NCI-H82 (cell line): ENCODE measurements around the gene ZNF592.

ENCODE experiments used
- DNase-seq: peaks from one replicate; lab custom pipeline; 2025; lab: John Stamatoyannopoulos, UW

ZNF592 gene

GRCh38 chr15:84811828-84812227 lies 63.4 kb downstream of the ZNF592 start:
- DNase-seq = no peak

- DNase-seq = no peak
Observed at GRCh38 chr15:84812842-84813241, 64.5 kb downstream of the ZNF592 start.

DNA sequence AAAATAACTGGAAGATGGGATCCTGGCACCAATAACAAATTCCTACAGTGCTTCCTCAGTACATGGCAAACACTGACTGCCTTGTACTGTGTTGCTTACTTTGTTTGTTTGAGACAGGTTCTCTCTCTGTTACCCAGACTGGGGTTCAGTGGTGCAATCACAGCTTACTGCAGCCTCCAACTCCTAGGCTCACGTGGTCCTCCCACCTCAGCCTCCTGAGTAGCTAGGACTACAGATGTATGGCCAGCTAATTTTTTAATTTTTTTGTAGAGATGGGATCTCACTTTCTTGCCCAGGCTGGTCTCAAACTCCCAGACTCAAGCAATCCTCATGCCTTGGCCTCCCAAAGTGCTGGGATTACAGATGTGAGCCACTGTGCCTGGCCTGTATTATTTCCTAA lies 65.0 kb downstream of the ZNF592 start:
- DNase-seq = no peak

GRCh38 chr15:84813931-84814330 lies 65.5 kb downstream of the ZNF592 start:
- DNase-seq = no peak

DNA sequence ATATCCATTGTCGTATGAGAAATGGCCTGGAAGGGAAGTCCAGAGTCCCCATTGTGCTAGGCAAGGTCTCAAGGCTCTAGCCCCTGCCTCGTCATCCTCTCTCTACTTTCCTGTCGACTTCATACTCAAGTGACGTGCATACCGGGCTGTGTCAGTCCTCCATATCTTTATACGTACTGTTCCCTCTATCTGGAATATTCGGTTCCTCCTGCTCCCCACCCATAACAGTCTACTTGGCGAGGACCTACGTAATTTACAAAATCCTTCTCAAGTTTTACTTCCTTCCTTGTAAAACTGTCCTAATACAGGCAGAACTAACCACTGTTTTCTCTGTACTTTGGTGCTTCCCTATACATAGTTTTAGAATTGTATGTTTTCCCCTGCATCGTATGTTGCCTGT lies 66.5 kb downstream of the ZNF592 start:
- no peak for DNase-seq

DNA sequence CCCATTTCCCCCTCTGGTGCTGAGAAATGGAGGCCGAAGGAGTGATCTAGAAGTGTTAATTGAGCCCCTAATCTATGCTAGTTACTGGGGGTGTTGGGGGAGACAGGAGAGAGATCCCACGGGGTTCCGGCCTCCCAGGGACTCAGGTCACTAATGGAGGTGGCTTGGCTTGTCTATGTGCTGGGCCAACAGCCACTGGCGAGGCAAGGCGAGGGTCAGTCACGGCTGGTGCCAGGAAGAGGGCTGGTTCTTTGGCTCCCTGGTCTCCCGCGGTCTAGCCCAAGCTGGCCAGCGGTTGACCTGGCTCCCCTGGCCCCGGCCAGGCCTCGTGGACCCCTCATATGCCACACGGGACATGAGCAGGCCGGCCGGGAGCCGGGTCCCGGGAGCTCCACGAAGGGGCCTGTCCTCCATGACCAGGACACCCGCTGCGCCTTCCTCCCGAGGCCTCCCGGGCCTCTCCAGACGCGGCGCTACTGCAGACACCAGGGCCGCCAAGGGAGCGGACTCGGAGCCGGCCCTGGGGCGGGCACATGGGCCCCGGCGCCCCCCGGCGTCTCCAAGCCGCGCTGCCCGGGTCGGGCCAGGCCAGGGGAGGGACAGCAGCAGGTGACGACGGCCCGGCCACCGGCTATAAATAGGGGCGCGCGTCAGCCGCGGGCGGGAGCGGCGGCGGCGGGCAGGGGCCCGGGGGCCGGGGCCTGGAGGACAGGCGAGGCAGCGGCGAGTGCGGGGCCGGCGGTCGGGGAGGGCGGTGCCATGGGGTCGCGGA lies 68.5 kb downstream of the ZNF592 start, which contains the start of gene ALPK3:
ALPK3 (plus strand) TSS at position 663 of the 772 bp plus-strand sequence; CDS start at position 760, 97 bp downstream.
- no peak for DNase-seq

- DNase-seq = no peak
Observed at GRCh38 chr15:84817466-84818081, 69.2 kb downstream of the ZNF592 start.

DNA sequence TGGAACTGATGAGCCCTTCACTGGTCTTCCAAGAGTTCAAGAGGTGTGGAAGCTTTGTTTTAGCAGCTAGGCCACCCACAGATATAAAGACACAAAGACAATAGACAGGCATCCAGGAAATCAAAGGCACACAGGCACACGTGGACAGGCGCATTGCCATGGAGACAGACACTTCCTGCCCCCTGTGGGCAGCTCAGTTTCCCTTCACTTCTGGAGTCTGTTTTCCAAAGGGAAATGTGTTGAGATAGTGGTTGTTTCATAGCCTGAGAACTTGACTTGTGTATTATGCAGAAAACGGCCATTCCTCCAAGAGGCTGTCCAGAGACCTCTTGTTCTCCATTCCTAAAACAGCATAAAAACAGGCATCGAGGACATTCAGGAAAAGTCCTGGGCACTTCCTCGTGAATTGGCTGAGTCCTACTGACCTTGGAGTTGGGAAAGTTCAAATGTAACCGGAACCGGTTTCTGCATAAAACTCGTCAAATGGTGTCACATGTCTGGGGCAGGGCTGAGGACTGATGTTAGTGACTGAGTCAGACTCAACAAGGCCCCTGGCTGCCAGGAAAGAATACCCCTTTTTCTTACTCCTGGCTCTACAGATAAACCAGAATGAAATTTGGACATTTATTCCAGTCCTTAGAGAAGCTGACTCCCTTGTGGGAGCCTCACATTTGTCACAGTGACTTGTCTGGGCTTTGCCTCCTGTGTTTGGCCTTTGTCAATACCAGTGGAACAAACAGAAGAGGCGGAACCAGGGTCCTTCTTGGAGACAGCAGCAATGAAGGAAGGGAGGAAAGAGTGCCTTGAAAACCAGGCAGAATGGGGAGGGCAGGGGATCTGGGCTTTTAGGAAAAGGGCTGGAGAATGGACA lies 70.1 kb downstream of the ZNF592 start:
- no peak for DNase-seq

DNA sequence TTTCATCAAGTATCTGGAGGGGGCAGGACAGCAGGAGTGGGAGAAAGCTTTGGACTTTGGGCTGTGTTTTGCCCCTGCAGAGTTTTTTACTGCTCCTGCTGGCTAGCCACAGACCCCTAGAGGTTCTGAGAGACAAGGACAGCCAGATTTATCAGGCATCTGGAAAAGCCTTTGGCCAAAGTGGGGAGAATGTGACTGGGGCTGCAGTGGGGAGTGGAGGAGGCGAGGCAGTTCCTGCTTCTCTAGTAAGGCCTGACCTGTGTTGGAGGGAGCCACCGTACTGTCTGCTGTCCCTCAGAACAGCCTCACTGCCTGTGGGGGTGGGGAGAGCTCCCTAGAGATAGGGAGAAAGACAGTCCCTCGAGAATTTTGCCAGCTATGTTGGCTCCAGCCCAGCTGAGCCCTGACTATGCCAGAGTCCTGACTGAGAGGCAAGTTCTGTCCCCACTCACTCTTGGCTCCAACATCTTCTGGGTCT lies 70.9 kb downstream of the ZNF592 start:
- DNase-seq = no peak

GRCh38 chr15:84819791-84820190 lies 71.4 kb downstream of the ZNF592 start:
- DNase-seq = no peak

DNA sequence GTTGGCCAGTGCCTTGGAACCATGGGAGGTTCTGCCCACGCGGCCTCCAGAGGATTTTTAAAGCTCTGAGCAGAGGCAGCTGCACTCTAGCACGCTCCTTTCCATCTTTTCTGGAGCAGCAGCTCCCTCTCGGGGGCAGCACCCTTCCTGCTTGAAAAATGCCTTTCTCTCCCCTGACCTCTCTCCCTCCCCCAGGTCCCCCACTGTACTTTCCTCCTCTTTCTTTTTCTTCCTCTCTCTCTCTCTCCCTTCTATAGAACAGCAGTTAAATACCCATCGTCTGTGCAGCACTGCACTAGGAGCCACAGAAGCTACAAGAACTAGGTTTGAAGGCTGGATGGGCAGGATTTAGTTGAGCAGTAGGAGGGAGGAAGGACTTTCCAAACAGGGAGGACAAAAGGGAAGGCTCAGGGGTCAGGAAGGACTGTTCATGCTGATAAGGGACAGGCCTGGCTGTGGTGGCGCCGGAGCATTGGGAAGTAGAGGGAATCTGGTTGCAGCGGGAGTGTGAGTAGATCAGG lies 73.2 kb downstream of the ZNF592 start:
- DNase-seq = no peak

DNA sequence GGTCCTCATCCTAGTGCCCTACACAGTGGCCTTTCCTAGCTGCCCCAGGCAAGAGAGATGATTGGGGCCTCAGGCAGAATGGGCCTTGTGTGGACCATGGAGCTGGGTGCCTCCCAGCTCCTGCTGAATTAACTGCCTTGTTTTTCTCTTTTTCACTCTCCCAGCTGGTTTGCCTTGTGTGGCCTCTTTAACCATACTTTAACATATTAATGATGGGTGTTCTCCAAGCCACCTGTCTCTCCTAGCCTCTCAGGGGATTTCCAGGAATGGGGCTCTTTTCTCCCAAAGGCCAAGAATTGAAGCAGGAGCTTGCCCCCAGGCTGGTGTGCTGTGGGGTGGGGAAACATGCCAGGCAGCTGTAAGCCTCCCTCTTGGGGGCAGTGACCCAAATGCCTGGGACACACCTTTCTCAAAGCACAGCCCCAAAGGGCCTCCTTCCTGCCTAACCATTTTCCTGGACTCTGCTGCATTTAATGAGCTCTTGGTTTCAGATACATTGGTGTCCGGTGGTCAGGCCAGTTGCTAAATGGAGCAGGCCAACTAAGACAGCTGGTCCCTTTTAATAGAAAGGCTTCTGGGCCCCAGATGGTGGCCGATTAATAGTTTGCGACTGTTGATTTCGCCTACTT lies 74.4 kb downstream of the ZNF592 start:
- DNase-seq = no peak

GRCh38 chr15:84823282-84823878 lies 75.0 kb downstream of the ZNF592 start:
- no peak for DNase-seq

GRCh38 chr15:84824260-84825007 lies 76.0 kb downstream of the ZNF592 start:
- DNase-seq = no peak

GRCh38 chr15:84826369-84826823 lies 78.0 kb downstream of the ZNF592 start:
- DNase-seq = peak; percentile 43

DNA sequence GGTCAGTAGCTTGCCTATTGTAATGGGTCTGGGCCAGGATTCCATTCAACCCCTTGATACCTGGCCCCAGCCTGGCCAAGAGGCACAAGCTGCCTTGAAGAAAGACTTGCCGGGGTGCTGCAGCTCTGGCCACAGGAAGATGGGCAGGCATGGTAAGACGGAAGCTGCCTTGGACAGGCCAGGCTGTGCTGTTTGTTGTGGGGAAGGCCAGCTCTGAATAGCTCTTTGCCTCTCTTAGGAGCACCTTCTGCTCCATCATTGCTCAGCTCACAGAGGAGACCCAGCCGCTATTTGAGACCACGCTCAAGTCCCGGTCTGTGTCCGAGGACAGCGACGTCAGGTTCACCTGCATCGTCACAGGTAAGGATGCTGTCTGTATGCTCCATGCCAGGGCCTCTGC lies 78.9 kb downstream of the ZNF592 start:
- DNase-seq = no peak

DNA sequence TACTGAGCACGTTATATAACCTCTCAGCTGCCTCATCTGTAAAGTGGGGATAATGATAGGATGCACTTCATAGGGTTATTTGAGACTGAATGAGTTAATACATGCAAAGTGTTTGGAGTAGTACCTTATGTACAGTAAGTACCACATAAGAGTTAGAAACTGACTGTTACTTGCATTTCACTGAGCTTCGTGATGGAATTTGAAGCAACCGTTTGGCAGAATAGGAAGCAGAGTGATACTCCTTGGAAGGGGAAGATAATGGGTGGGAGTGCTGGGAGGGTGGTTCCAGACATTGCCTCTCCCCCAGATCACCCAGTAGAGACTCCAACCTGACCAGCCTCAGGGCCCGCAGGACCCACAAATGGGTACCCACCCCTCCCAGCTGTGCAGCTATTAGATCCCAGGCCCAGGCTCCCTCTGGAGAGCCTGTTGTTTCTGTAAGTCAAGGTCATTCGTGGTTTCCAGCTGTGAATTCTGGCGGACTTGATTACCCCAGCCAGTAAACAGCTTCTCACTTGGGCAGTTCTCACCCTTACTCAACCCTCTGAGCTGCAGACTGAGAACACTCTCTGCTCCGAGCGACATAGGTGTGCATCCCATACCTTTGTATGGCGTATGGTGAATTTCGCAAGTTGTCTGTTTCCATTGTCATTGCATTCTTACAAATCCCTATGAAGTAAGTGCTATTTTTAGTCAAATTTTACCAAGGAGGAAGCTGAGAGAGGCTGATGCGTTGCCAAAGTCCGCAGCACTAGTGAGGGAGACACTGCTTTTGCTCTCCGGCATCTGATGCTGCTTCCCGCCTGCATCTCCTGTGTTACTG lies 79.9 kb downstream of the ZNF592 start:
- no peak for DNase-seq

DNA sequence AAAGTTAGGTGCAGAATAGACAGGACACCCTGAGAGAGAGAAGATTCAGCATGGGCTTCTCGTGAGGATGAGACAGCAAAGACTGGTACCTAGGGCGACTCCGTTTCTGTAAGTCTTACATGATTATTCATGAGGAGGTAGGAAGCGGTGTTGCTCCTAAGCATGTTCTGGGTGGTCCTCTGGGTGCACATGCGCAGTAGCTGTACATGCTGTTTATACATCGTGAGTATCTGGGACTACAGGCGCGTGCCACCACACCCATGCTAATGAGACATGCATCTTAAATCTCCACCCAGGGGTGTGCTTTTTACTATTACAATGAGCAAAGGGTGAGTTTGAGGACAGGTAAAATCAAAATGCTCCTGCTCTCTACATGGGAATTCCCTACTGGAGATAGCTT lies 81.0 kb downstream of the ZNF592 start:
- DNase-seq = no peak

DNA sequence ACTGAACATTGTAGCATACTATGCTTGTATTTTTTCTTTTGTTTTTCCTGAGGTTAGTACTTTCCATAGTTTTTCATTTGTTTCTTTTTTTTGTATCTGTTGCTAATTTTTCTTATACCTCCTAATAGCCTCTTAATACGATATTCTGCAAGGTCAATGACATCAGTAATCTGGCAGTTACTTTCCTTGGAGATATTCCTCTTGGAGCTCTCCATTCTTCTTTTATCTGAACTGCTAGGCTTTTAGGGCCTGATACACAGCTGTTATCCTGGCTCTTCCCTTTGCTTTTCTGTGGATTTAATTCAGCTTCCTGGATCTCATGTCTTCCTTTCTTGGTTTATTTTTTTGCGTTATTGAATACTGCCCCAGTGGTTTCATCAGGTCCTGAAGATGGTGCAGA lies 81.6 kb downstream of the ZNF592 start:
- DNase-seq = no peak

GRCh38 chr15:84831028-84831427 lies 82.6 kb downstream of the ZNF592 start:
- no peak for DNase-seq
